ENCODE results near the gene SNX13.

DNA sequence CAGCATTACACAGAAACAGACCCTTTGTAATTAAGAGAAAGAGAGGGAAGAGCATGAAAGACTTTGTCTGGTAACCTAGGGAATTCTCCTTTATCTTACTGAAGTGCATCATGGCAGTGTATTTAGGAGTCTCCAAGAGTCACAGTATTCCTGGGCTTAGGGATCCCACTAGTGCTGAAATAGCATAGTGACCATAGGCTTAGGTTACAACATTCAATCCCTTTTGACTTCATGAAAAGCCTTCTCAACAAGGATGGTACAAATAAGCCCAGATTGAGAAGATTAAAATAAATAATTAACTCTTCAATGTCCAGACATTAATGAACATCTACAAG, 76.5 kb downstream of the SNX13 start:
- TF ChIP-seq SPI1 (IDR thresholded peaks at IDR 0.05; ENCODE audit: low read depth, low read length) (no peak), POLR2A (IDR thresholded peaks at IDR 0.05; ENCODE audit: low read depth, low read length) (no peak), TAF1 (IDR thresholded peaks at IDR 0.05; ENCODE audit: low read depth, low read length) (no peak), POLR2AphosphoS5 (IDR thresholded peaks at IDR 0.05; ENCODE audit: low read depth, low read length) (no peak)
